ENCODE measurements around the gene GLO1. TPM values are rescaled to one million over a fixed set of nuclear protein-coding genes. Genes with fewer than 3 reads are reported as not detected.
A peak's percentile ranks its signal among the peaks of the same experiment; 100 is the strongest.

The GLO1 gene
- total and polyA plus RNA-seq, 9 of the 15 experiments (the other 6 are each of a cell fraction or from before 2014, with no cell fraction given) = 155 to 331 (median 203) TPM

- no peak for TF ChIP-seq DNMT1 (IDR thresholded peaks at IDR 0.05)
- peak; percentile 53; the same call in 1 of the 2 replicates for TF ChIP-seq BCOR (IDR thresholded peaks at IDR 0.05)
- peak; percentile 78 for TF ChIP-seq POLR2G (IDR thresholded peaks at IDR 0.05; ENCODE audit: low read depth, low read length)
- TF ChIP-seq ETV5 (CRISPR knock-in tag; IDR thresholded peaks at IDR 0.05; ENCODE audit: low read depth) = peak; percentile 60; the same call in 1 of the 2 replicates
- TF ChIP-seq TFAP4 (CRISPR knock-in tag; IDR thresholded peaks at IDR 0.05; ENCODE audit: borderline replicate concordance) = peak; percentile 36; the same call in 1 of the 2 replicates
- TF ChIP-seq, protein P1, sequence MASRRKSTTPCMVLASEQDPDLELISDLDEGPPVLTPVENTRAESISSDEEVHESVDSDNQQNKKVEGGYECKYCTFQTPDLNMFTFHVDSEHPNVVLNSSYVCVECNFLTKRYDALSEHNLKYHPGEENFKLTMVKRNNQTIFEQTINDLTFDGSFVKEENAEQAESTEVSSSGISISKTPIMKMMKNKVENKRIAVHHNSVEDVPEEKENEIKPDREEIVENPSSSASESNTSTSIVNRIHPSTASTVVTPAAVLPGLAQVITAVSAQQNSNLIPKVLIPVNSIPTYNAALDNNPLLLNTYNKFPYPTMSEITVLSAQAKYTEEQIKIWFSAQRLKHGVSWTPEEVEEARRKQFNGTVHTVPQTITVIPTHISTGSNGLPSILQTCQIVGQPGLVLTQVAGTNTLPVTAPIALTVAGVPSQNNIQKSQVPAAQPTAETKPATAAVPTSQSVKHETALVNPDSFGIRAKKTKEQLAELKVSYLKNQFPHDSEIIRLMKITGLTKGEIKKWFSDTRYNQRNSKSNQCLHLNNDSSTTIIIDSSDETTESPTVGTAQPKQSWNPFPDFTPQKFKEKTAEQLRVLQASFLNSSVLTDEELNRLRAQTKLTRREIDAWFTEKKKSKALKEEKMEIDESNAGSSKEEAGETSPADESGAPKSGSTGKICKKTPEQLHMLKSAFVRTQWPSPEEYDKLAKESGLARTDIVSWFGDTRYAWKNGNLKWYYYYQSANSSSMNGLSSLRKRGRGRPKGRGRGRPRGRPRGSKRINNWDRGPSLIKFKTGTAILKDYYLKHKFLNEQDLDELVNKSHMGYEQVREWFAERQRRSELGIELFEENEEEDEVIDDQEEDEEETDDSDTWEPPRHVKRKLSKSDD (conservative IDR thresholded peaks at IDR 0.05; ENCODE audit: low read length) = no peak
- TF ChIP-seq GTF2F1 (IDR thresholded peaks at IDR 0.05; ENCODE audit: low read depth, low read length) = no peak
- TF ChIP-seq BCLAF1 (IDR thresholded peaks at IDR 0.05; ENCODE audit: borderline replicate concordance in 1 of 2, control insufficient read depth in 1 of 2, low read depth in 2 of 2, low read length in 1 of 2) = no peak
- no peak for TF ChIP-seq USF2 (CRISPR knock-in tag; IDR thresholded peaks at IDR 0.05)
- no peak for TF ChIP-seq ASH1L (IDR thresholded peaks at IDR 0.05; ENCODE audit: borderline replicate concordance, low read depth, partially characterized antibody)
- TF ChIP-seq RBFOX2 (IDR thresholded peaks at IDR 0.05; ENCODE audit: low read depth, low read length) = peak; percentile 68
- peak; percentile 58 for TF ChIP-seq ELF1 (tag; IDR thresholded peaks at IDR 0.05)
- TF ChIP-seq NCOR1 (IDR thresholded peaks at IDR 0.05) = no peak
- TF ChIP-seq SMAD2 (IDR thresholded peaks at IDR 0.05; ENCODE audit: low read depth, low read length) = no peak
- no peak for TF ChIP-seq CC2D1A (IDR thresholded peaks at IDR 0.05)
- no peak for TF ChIP-seq MXD1 (CRISPR knock-in tag; IDR thresholded peaks at IDR 0.05; ENCODE audit: borderline replicate concordance, poor library complexity, severe bottlenecking)
- TF ChIP-seq, protein P2, sequence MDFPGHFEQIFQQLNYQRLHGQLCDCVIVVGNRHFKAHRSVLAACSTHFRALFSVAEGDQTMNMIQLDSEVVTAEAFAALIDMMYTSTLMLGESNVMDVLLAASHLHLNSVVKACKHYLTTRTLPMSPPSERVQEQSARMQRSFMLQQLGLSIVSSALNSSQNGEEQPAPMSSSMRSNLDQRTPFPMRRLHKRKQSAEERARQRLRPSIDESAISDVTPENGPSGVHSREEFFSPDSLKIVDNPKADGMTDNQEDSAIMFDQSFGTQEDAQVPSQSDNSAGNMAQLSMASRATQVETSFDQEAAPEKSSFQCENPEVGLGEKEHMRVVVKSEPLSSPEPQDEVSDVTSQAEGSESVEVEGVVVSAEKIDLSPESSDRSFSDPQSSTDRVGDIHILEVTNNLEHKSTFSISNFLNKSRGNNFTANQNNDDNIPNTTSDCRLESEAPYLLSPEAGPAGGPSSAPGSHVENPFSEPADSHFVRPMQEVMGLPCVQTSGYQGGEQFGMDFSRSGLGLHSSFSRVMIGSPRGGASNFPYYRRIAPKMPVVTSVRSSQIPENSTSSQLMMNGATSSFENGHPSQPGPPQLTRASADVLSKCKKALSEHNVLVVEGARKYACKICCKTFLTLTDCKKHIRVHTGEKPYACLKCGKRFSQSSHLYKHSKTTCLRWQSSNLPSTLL (IDR thresholded peaks at IDR 0.05) = no peak
Observed at GRCh38 chr6:38639498-38640215, 63.3 kb downstream of the GLO1 start, which contains the start of gene BTBD9 (continued).
